Spleen (tissue), 11 donors: ENCODE results near the gene CFAP161. TPM values are rescaled to one million over a fixed set of nuclear protein-coding genes. Genes with fewer than 3 reads are reported as not detected.

Source experiments
- DNase-seq: peaks from one replicate; pipeline ENCODE4 v3.0.0-alpha.2; 2020
- H3K27ac ChIP-seq, 8 donors: fragments of 200-600 bp; sonication (generic) in 7 of 8; 1 replicate in 4 of 8; 2 replicates in 4 of 8; pipeline versions ENCODE4 v1.5.0 to v1.8.0; 2016 to 2021; ENCODE audit warnings: inconsistent platforms in 4 of 8, mild to moderate bottlenecking in 4 of 8, moderate library complexity in 1 of 8
- H3K27me3 ChIP-seq, 7 donors: fragments of 200-600 bp; sonication (generic) in 6 of 7; replicated peaks in 1 of 7; 1 replicate in 4 of 7; 2 replicates in 3 of 7; pipeline versions ENCODE4 v1.5.0 to v1.8.0; 2016 to 2021; ENCODE audit warnings: inconsistent platforms in 3 of 7, mild to moderate bottlenecking in 1 of 7
- H3K36me3 ChIP-seq, 6 donors: fragments of 200-600 bp; sonication (generic) in 5 of 6; 1 replicate in 4 of 6; 2 replicates in 2 of 6; pipeline versions ENCODE4 v1.5.0 to v1.8.0; 2016 to 2021; ENCODE audit warnings: inconsistent platforms in 2 of 6
- H3K4me1 ChIP-seq, 6 donors: fragments of 200-600 bp; sonication (generic) in 5 of 6; 1 replicate in 3 of 6; 2 replicates in 3 of 6; pipeline versions ENCODE4 v1.5.0 to v1.8.0; 2016 to 2021; ENCODE audit warnings: inconsistent platforms in 3 of 6
- H3K4me3 ChIP-seq, 8 donors: fragments of 200-600 bp; sonication (generic) in 7 of 8; 1 replicate in 4 of 8; 2 replicates in 4 of 8; pipeline versions ENCODE4 v1.5.0 to v1.8.0; 2016 to 2021; ENCODE audit warnings: inconsistent platforms in 4 of 8, mild to moderate bottlenecking in 4 of 8, moderate library complexity in 2 of 8
- H3K9me3 ChIP-seq, 8 donors: fragments of 200-600 bp; sonication (generic) in 7 of 8; 1 replicate in 4 of 8; 2 replicates in 4 of 8; pipeline versions ENCODE4 v1.5.0 to v1.8.0; 2016 to 2021; ENCODE audit warnings: inconsistent platforms in 4 of 8
- POLR2A ChIP-seq, 3 donors: fragments of 450-650 bp; IDR thresholded peaks; one replicate each; pipeline ENCODE4 v1.5.1; 2017; ENCODE audit warnings: antibody characterized with exemption in 3 of 3, mild to moderate bottlenecking in 1 of 3
- POLR2AphosphoS5 ChIP-seq, 3 donors: sonication (generic); formaldehyde crosslinking; IDR thresholded peaks; one replicate each; pipeline ENCODE4 v1.5.1; 2017; ENCODE audit warnings: antibody characterized with exemption in 3 of 3
- WGBS, 5 donors: extraction: QIAGEN DNeasy Blood & Tissue Kit in 3 of 5; methylation state at CpG; one replicate each; pipeline versions ENCODE4 v1.1.5 to v1.1.7; 2013 to 2018; 5-methylcytosine and 5-hydroxymethylcytosine counted together
- intact Hi-C: fragments of 100-400 bp; cut with DNase I; formaldehyde crosslinking; loops from one replicate; pipeline ENCODE4 v1.15.0; 2023; ENCODE audit warnings: low total_unique reads
- polyA plus RNA-seq, 3 donors: library from polyadenylated mRNA; stranded (reverse); fragments of 200-250 nt; gene quantifications; one replicate each; pipeline ENCODE4 v1.2.1, GENCODE V29; 2013
- total RNA-seq, 7 donors: library from RNA; depleted of rRNA in 3 of 7; stranded (reverse); fragments of >200 nt in 3 of 7; fragmentation: NEBNext Ultra II Directional in 4 of 7; extraction: Animal tissue kit (Norgen Biotek cat#: 25700) in 4 of 7; gene quantifications; one replicate each; pipeline versions ENCODE4 v1.1.0 to v1.2.1, GENCODE V29; 2016 to 2021
- TF ChIP-seq, protein P1 (sequence below), 11 experiments: fragments of 200-600 bp in 7 of 11; fragments of 450-650 bp in 4 of 11; sonication (generic) in 4 of 11; IDR thresholded peaks in 8 of 11; conservative IDR thresholded peaks in 3 of 11; 1 replicate in 7 of 11; 2 replicates in 4 of 11; pipeline versions ENCODE4 v1.4.0 to v1.8.0; 2016 to 2021; ENCODE audit warnings: antibody characterized with exemption in 11 of 11, inconsistent platforms in 4 of 11, mild to moderate bottlenecking in 1 of 11
- donor health status: healthy with polysubstance abuse.
- donor health status: DM: no; HTN: no; CAD: no; lungs with moderate emphysema.
- donor health status: DM: no; HTN: no; CAD: no.
- donor health status: Bipolar disorder and iron deficiency.
- donor health status: healthy.
- donor health status: DM: no; HTN: no; CAD: no.
- donor health status: DM: yes; HTN: yes; CAD: no.

The CFAP161 gene
- total and polyA plus RNA-seq, 10 donors = 0.06 to 2.0 (median 0.48) TPM; not detected in 3

DNA sequence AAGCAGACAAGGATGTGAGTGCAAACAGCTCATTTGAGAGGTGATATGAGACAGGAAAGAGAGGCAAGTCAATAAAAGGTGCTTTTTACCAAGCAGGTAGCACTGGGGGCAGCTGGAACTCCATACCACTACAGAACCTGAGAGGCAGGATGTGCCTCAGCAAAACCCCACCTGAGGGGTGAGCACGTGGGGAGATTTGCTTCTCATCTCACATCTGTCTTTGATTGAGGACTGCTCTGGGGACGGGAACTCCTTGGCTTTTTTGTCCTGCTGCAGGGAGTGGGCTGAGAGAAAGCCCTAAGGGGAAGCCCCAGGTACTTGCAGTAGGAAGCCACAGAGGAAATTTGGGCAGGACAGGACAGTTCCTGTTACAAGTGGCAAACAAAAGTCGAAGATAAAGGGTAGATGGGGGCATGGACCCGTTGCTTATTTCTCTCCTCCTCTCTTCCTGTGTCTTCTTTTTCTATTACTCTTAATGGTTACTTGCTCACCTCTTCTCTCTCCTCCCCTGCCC, 27.1 kb downstream of the CFAP161 start:
- Histone ChIP-seq H3K27me3 (peaks cover 0 to 20% (median 0%) of the 10 kb centered on the region in 7 donors), H3K36me3 (no peaks in the 10 kb centered on the region), H3K4me3 (no peak overlapping the region), H3K9me3 (no peaks in the 10 kb centered on the region), H3K27ac (no peak overlapping the region), H3K4me1 (peaks cover 0 to 17% (median 14%) of the 10 kb centered on the region in 6 donors)
- DNase-seq = no peak
- WGBS, 5 donors = 6 to 18% (median 13%) methylated on average over 4 of the region's 4 CpGs
- intact Hi-C loops = no loop called here
- TF ChIP-seq POLR2A (IDR thresholded peaks at IDR 0.05) (no peak), POLR2AphosphoS5 (IDR thresholded peaks at IDR 0.05) (no peak)
- TF ChIP-seq, protein P1, sequence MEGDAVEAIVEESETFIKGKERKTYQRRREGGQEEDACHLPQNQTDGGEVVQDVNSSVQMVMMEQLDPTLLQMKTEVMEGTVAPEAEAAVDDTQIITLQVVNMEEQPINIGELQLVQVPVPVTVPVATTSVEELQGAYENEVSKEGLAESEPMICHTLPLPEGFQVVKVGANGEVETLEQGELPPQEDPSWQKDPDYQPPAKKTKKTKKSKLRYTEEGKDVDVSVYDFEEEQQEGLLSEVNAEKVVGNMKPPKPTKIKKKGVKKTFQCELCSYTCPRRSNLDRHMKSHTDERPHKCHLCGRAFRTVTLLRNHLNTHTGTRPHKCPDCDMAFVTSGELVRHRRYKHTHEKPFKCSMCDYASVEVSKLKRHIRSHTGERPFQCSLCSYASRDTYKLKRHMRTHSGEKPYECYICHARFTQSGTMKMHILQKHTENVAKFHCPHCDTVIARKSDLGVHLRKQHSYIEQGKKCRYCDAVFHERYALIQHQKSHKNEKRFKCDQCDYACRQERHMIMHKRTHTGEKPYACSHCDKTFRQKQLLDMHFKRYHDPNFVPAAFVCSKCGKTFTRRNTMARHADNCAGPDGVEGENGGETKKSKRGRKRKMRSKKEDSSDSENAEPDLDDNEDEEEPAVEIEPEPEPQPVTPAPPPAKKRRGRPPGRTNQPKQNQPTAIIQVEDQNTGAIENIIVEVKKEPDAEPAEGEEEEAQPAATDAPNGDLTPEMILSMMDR (IDR thresholded peaks at IDR 0.05 in 8 of 11, conservative IDR thresholded peaks at IDR 0.05 in 3 of 11) = no peak

DNA sequence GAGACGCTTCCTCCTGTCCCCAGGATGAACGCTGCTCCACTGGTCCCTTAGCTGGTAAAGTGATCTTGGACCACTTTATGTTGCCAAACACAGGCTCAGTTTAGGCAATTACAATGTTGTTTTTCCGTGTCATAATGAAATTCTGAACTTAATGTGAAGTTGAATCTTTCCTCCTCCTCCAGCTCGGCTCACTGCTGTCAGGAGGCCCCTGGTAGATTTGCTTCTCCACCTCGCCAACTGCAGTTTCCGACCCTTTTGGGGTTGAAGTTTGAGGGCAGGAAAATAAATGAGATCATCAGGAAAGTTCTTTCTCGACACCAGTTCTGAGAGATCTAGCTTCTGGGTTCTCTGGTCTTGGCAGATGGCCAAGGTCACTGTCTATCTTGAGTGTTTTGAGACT, 27.8 kb downstream of the CFAP161 start:
- Histone ChIP-seq H3K27me3 (peaks cover 0 to 20% (median 0%) of the 10 kb centered on the region in 7 donors), H3K9me3 (no peaks in the 10 kb centered on the region), H3K27ac (no peak overlapping the region), H3K36me3 (no peaks in the 10 kb centered on the region), H3K4me1 (peaks cover 0 to 17% (median 14%) of the 10 kb centered on the region in 6 donors), H3K4me3 (no peak overlapping the region)
- intact Hi-C loops = no loop called here
- DNase-seq = no peak
- WGBS, 5 donors = 56 to 68% (median 63%) methylated on average over 7 of the region's 7 CpGs
- TF ChIP-seq, protein P1 (IDR thresholded peaks at IDR 0.05 in 8 of 11, conservative IDR thresholded peaks at IDR 0.05 in 3 of 11) = no peak
- TF ChIP-seq POLR2A (IDR thresholded peaks at IDR 0.05) (no peak), POLR2AphosphoS5 (IDR thresholded peaks at IDR 0.05) (no peak)

DNA sequence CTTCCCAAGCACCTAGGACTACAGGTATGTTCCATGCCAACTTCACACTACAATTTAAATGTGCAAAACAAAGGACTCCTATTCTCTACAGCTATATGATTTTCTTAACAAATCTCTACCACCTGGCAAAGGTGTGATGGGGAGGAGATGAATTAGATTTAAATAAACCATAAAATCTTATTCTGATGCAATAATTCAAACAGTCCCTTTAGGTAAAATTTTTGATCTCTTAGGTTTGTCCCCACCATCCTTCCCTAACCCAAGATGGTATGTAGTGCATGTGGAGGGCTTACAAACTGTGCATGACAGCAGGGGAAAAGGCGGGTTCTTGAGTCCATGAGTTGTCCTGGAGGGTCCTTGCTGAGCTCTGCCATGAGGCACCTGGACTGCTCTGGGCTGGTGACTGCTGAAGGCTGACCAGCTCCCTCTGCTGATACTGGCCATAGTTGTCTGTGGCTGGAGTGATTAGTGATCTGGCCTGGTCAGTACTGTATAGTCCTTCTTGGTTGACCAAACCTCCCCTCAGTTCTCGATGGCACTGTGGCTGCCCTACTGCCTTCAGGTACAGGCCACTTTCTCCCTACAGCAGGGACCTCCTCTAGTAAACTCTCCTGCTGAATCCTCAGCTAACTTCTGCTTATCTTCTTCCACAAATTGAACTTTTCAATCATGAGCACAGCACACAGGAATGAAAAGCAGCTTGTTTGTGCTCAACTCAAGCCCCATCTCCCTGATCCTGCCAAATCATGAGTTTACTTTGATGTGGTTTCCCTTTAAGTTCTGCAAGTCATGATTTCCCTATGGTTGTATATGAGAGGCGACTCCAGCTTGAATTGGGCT, 30.1 kb downstream of the CFAP161 start:
- H3K4me3 ChIP-seq = no peak overlapping the region
- no peaks in the 10 kb centered on the region for H3K36me3 ChIP-seq
- peaks cover 0 to 23% (median 14%) of the 10 kb centered on the region in 6 donors for H3K4me1 ChIP-seq
- WGBS, 5 donors = 46 to 68% (median 56%) methylated on average over 3 of the region's 3 CpGs
- TF ChIP-seq, protein P1 (IDR thresholded peaks at IDR 0.05 in 8 of 11, conservative IDR thresholded peaks at IDR 0.05 in 3 of 11) = no peak
- TF ChIP-seq POLR2A (IDR thresholded peaks at IDR 0.05) (no peak), POLR2AphosphoS5 (IDR thresholded peaks at IDR 0.05) (no peak)
- intact Hi-C loops = no loop called here
- DNase-seq = no peak
- no peaks in the 10 kb centered on the region for H3K9me3 ChIP-seq
- no peak overlapping the region for H3K27ac ChIP-seq
- peaks cover 0 to 20% (median 0%) of the 10 kb centered on the region in 7 donors for H3K27me3 ChIP-seq

DNA sequence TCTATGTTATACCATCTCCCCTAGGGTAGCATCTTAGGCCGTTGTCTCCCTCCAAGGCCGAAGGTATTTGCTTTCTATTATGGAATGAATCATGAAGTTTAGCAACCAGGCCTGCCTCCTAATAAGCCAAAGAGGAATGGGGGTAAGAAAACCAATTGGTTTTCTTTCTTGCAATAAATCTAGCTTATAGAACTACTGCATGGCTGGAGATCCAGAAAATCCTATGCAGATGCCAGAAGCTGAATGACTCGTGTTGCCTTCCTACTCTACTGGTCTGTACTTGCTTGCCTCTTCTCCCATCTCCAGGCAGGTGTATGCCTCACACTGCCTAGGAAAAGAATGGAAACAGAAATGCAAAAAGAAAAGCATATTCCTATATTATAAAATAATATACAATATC, 31.5 kb downstream of the CFAP161 start:
- Histone ChIP-seq H3K36me3 (no peaks in the 10 kb centered on the region), H3K4me1 (peaks cover 0 to 21% (median 14%) of the 10 kb centered on the region in 6 donors), H3K27me3 (peaks cover 0 to 20% (median 0%) of the 10 kb centered on the region in 7 donors), H3K9me3 (no peaks in the 10 kb centered on the region), H3K27ac (no peak overlapping the region), H3K4me3 (no peak overlapping the region)
- TF ChIP-seq, protein P1 (IDR thresholded peaks at IDR 0.05 in 8 of 11, conservative IDR thresholded peaks at IDR 0.05 in 3 of 11) = no peak
- no peak for TF ChIP-seq POLR2AphosphoS5 (IDR thresholded peaks at IDR 0.05)
- TF ChIP-seq POLR2A (IDR thresholded peaks at IDR 0.05) = no peak
- DNase-seq = no peak
- intact Hi-C loops = no loop called here
- 81 to 95% (median 92%) methylated on average over 3 of the region's 3 CpGs for WGBS, 5 donors
